ENCODE data around the gene HDAC9.

HDAC9 gene

DNA sequence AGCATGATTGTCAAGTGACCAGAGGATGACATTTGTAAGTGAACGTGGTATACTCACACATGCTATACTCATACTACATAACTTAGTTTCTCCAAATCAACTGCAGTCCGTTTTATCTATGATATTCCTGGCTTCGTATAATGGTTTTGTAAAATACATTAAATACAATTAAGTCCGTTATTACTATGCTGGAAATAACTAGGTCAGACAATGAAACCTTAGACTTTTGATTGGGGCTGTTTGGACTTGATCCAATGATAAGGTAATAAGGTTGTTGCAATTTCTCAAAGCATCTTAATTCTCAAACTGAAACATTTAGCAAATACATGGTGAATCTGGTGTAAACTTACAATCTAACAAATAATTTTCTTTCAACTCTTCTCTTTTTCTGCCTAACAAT, 504.9 kb downstream of the HDAC9 start:
- no peaks in the 10 kb centered on the region for H3K27me3 ChIP-seq (ENCODE audit: control insufficient read depth, insufficient read depth, low read length)
- H3K9me3 ChIP-seq (ENCODE audit: control insufficient read depth, low read length), result no peaks in the 10 kb centered on the region
- no peaks in the 10 kb centered on the region for H3K36me3 ChIP-seq (ENCODE audit: control insufficient read depth, insufficient read depth, low read length)
- no peaks in the 10 kb centered on the region for H3K4me1 ChIP-seq (ENCODE audit: control insufficient read depth, insufficient read depth, low read length)
- H3K9ac ChIP-seq (ENCODE audit: low read length), result no peak overlapping the region
- no peak overlapping the region for H3K4me3 ChIP-seq (ENCODE audit: low read length)

- H3K9me3 ChIP-seq (ENCODE audit: control insufficient read depth, low read length), result no peaks in the 10 kb centered on the region
- no peak overlapping the region for H3K9ac ChIP-seq (ENCODE audit: low read length)
- no peaks in the 10 kb centered on the region for H3K4me1 ChIP-seq (ENCODE audit: control insufficient read depth, insufficient read depth, low read length)
- no peaks in the 10 kb centered on the region for H3K36me3 ChIP-seq (ENCODE audit: control insufficient read depth, insufficient read depth, low read length)
- no peak overlapping the region for H3K4me3 ChIP-seq (ENCODE audit: low read length)
- no peaks in the 10 kb centered on the region for H3K27me3 ChIP-seq (ENCODE audit: control insufficient read depth, insufficient read depth, low read length)
Measured at GRCh38 chr7:19001854-19002253, 506.3 kb downstream of the HDAC9 start.

GRCh38 chr7:19009241-19009935, 513.8 kb downstream of the HDAC9 start:
- Histone ChIP-seq H3K9ac (ENCODE audit: low read length) (no peak overlapping the region), H3K4me3 (ENCODE audit: low read length) (no peak overlapping the region), H3K9me3 (ENCODE audit: control insufficient read depth, low read length) (no peaks in the 10 kb centered on the region), H3K4me1 (ENCODE audit: control insufficient read depth, insufficient read depth, low read length) (no peaks in the 10 kb centered on the region), H3K27me3 (ENCODE audit: control insufficient read depth, insufficient read depth, low read length) (no peaks in the 10 kb centered on the region), H3K36me3 (ENCODE audit: control insufficient read depth, insufficient read depth, low read length) (no peaks in the 10 kb centered on the region)

DNA sequence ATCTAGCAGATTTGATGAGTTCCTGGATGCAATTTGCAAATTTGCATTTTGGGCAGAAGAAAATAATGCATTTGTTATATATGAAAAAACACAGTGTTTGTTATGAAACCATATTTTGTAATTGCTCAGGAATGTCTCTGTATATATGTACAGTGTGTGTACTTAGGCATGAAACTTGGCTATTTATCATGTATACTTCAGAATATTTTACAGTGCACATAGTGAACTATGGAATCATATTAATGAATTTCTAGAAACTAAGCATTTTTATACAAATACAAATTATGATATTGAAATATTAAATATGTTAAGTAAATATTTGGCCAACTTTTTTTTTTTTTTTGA, 514.4 kb downstream of the HDAC9 start:
- Histone ChIP-seq H3K36me3 (ENCODE audit: control insufficient read depth, insufficient read depth, low read length) (no peaks in the 10 kb centered on the region), H3K9me3 (ENCODE audit: control insufficient read depth, low read length) (no peaks in the 10 kb centered on the region), H3K27me3 (ENCODE audit: control insufficient read depth, insufficient read depth, low read length) (no peaks in the 10 kb centered on the region), H3K4me3 (ENCODE audit: low read length) (no peak overlapping the region), H3K9ac (ENCODE audit: low read length) (no peak overlapping the region), H3K4me1 (ENCODE audit: control insufficient read depth, insufficient read depth, low read length) (no peaks in the 10 kb centered on the region)

DNA sequence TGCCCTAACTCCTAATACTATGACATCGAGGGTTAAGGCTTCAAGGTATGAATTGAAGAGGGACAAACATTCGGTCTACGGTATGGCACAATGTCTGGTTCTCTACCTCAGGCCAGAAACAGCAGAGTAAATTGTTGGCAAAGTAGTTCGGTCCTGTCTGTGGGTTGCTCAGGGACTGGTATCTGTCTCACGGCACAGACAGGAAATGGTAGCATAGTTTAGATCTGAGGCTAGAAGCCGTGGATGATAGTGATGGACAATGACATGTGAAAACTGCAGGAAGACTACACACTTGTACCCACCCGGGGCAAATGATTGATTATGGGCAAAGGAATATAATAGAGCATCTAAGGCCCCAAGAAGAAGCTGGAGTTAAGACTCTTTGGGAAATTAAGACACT, 515.7 kb downstream of the HDAC9 start:
- Histone ChIP-seq H3K9ac (ENCODE audit: low read length) (no peak overlapping the region), H3K27me3 (ENCODE audit: control insufficient read depth, insufficient read depth, low read length) (no peaks in the 10 kb centered on the region), H3K4me3 (ENCODE audit: low read length) (no peak overlapping the region), H3K4me1 (ENCODE audit: control insufficient read depth, insufficient read depth, low read length) (no peaks in the 10 kb centered on the region), H3K9me3 (ENCODE audit: control insufficient read depth, low read length) (no peaks in the 10 kb centered on the region), H3K36me3 (ENCODE audit: control insufficient read depth, insufficient read depth, low read length) (no peaks in the 10 kb centered on the region)

GRCh38 chr7:19015098-19015497, 519.5 kb downstream of the HDAC9 start:
- Histone ChIP-seq H3K27me3 (ENCODE audit: control insufficient read depth, insufficient read depth, low read length) (no peaks in the 10 kb centered on the region), H3K4me3 (ENCODE audit: low read length) (no peak overlapping the region), H3K9me3 (ENCODE audit: control insufficient read depth, low read length) (no peaks in the 10 kb centered on the region), H3K9ac (ENCODE audit: low read length) (no peak overlapping the region), H3K4me1 (ENCODE audit: control insufficient read depth, insufficient read depth, low read length) (no peaks in the 10 kb centered on the region), H3K36me3 (ENCODE audit: control insufficient read depth, insufficient read depth, low read length) (no peaks in the 10 kb centered on the region)

- Histone ChIP-seq H3K9ac (ENCODE audit: low read length) (no peak overlapping the region), H3K36me3 (ENCODE audit: control insufficient read depth, insufficient read depth, low read length) (no peaks in the 10 kb centered on the region), H3K4me3 (ENCODE audit: low read length) (no peak overlapping the region), H3K9me3 (ENCODE audit: control insufficient read depth, low read length) (no peaks in the 10 kb centered on the region), H3K27me3 (ENCODE audit: control insufficient read depth, insufficient read depth, low read length) (no peaks in the 10 kb centered on the region), H3K4me1 (ENCODE audit: control insufficient read depth, insufficient read depth, low read length) (no peaks in the 10 kb centered on the region)
Measured at GRCh38 chr7:19016140-19016539, 520.6 kb downstream of the HDAC9 start.

DNA sequence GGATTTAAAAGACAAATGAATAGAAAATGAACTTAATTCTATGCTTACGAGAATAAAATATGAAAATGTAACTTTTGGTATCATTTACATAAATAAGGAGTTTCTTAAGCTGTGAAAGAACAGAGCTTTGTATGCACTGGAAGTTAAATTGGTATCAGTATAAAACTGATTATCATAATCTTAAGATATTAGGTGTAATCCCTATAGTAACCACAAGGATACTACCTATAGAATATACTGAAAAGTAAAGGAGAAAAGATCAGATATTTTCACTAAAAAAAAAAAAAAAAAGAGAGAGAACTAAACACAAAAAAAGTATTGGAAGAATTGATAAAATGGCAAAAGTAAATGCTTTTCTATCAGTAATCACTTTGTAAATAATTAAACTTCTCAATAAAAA, 521.8 kb downstream of the HDAC9 start:
- H3K9ac ChIP-seq (ENCODE audit: low read length), result no peak overlapping the region
- no peak overlapping the region for H3K4me3 ChIP-seq (ENCODE audit: low read length)
- H3K9me3 ChIP-seq (ENCODE audit: control insufficient read depth, low read length), result no peaks in the 10 kb centered on the region
- no peaks in the 10 kb centered on the region for H3K4me1 ChIP-seq (ENCODE audit: control insufficient read depth, insufficient read depth, low read length)
- H3K36me3 ChIP-seq (ENCODE audit: control insufficient read depth, insufficient read depth, low read length), result no peaks in the 10 kb centered on the region
- H3K27me3 ChIP-seq (ENCODE audit: control insufficient read depth, insufficient read depth, low read length), result no peaks in the 10 kb centered on the region

GRCh38 chr7:19020062-19020461, 524.5 kb downstream of the HDAC9 start:
- no peaks in the 10 kb centered on the region for H3K27me3 ChIP-seq (ENCODE audit: control insufficient read depth, insufficient read depth, low read length)
- H3K36me3 ChIP-seq (ENCODE audit: control insufficient read depth, insufficient read depth, low read length), result no peaks in the 10 kb centered on the region
- H3K9me3 ChIP-seq (ENCODE audit: control insufficient read depth, low read length), result no peaks in the 10 kb centered on the region
- no peak overlapping the region for H3K4me3 ChIP-seq (ENCODE audit: low read length)
- no peak overlapping the region for H3K9ac ChIP-seq (ENCODE audit: low read length)
- no peaks in the 10 kb centered on the region for H3K4me1 ChIP-seq (ENCODE audit: control insufficient read depth, insufficient read depth, low read length)

GRCh38 chr7:19020711-19021110, 525.2 kb downstream of the HDAC9 start:
- Histone ChIP-seq H3K4me1 (ENCODE audit: control insufficient read depth, insufficient read depth, low read length) (no peaks in the 10 kb centered on the region), H3K9me3 (ENCODE audit: control insufficient read depth, low read length) (no peaks in the 10 kb centered on the region), H3K9ac (ENCODE audit: low read length) (no peak overlapping the region), H3K4me3 (ENCODE audit: low read length) (no peak overlapping the region), H3K36me3 (ENCODE audit: control insufficient read depth, insufficient read depth, low read length) (no peaks in the 10 kb centered on the region), H3K27me3 (ENCODE audit: control insufficient read depth, insufficient read depth, low read length) (no peaks in the 10 kb centered on the region)

DNA sequence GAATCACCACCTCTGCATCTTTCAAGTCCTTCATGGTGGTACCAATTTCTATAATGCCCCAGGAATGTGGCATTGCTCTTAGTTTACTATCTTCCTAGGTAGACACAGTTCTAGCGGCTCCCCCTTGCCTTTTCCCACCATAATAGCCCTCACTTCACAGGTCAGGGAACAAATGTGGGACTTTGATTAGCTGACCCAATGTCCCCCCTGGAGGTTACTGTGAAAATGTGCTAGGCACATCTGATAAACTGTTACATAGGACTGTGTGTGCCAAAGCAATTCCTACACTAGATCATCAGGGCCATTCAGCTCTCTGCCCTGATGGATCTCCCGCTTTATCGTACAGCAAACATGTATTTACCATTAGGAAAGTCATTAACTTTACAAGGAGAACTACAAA, 527.9 kb downstream of the HDAC9 start:
- no peaks in the 10 kb centered on the region for H3K36me3 ChIP-seq (ENCODE audit: control insufficient read depth, insufficient read depth, low read length)
- H3K4me1 ChIP-seq (ENCODE audit: control insufficient read depth, insufficient read depth, low read length), result no peaks in the 10 kb centered on the region
- no peaks in the 10 kb centered on the region for H3K9me3 ChIP-seq (ENCODE audit: control insufficient read depth, low read length)
- H3K9ac ChIP-seq (ENCODE audit: low read length), result no peak overlapping the region
- no peak overlapping the region for H3K4me3 ChIP-seq (ENCODE audit: low read length)
- no peaks in the 10 kb centered on the region for H3K27me3 ChIP-seq (ENCODE audit: control insufficient read depth, insufficient read depth, low read length)

DNA sequence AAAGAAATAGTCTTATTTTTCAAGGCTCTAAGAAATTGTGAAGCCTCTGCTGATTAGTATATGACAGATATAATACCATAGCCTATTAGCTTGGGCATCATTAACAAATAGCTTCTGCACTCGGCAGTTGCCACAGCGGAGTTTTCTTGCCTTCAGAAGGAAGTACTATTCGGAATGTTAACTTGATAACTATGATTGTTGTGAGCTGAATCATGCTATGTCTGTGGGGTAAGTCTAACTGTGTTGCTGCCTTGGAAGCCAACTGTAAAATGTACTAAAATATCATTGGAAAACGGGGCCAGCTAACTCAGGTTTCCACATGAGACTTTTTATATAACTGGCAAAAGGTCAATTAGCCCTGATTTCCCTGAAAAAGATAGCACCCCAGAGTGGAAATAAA, 528.7 kb downstream of the HDAC9 start:
- H3K4me3 ChIP-seq (ENCODE audit: low read length), result no peak overlapping the region
- H3K36me3 ChIP-seq (ENCODE audit: control insufficient read depth, insufficient read depth, low read length), result no peaks in the 10 kb centered on the region
- H3K4me1 ChIP-seq (ENCODE audit: control insufficient read depth, insufficient read depth, low read length), result no peaks in the 10 kb centered on the region
- no peaks in the 10 kb centered on the region for H3K27me3 ChIP-seq (ENCODE audit: control insufficient read depth, insufficient read depth, low read length)
- H3K9ac ChIP-seq (ENCODE audit: low read length), result no peak overlapping the region
- no peaks in the 10 kb centered on the region for H3K9me3 ChIP-seq (ENCODE audit: control insufficient read depth, low read length)

DNA sequence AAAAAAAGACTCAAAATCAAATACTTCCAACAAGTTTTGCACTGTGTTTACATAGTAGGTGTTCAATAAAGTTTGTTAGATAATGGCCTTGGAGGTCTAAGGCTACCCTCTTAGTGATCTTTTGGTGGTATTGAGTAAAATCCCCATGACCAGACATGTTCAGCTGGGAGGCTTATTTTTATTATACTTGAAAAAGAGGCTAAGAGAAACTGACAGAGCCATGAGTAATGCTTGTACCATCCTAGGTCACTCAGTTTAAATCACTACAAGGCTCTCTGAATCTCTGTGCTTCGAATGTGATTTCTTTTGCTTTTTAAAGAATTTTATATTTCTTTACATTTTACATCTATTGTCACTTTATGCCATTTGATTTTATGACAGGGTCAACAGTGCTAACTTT, 531.3 kb downstream of the HDAC9 start:
- Histone ChIP-seq H3K4me3 (ENCODE audit: low read length) (no peak overlapping the region), H3K27me3 (ENCODE audit: control insufficient read depth, insufficient read depth, low read length) (no peaks in the 10 kb centered on the region), H3K4me1 (ENCODE audit: control insufficient read depth, insufficient read depth, low read length) (no peaks in the 10 kb centered on the region), H3K9ac (ENCODE audit: low read length) (no peak overlapping the region), H3K36me3 (ENCODE audit: control insufficient read depth, insufficient read depth, low read length) (no peaks in the 10 kb centered on the region), H3K9me3 (ENCODE audit: control insufficient read depth, low read length) (no peaks in the 10 kb centered on the region)
